ENCODE measurements around the gene NTMT1. TPM values are rescaled to one million over a fixed set of nuclear protein-coding genes. Genes with fewer than 3 reads are reported as not detected.
A peak's percentile ranks its signal among the peaks of the same experiment; 100 is the strongest.

The NTMT1 gene
- total and polyA plus RNA-seq, 9 of the 15 experiments (the other 6 are each of a cell fraction or from before 2014, with no cell fraction given) = 42.1 to 116 (median 74.7) TPM

DNA sequence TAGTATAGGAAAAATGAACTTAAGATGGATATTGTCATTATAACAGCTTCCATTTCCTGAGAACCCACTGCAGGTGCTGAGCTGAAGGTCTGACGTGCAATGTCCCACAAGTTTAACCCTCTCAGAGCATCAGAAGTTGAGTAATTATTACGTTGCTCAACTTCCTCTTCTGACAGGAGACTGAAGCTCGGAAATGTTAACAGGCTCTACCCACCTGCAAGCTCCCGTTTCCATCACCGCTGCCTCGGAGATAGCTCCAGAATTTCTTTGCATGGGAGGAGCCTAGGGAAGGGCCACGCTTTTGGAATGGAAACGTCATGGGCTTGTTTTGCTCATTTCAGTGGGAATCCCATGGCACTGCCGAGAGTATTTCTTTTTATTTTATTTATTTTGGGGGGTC is 1.0 kb upstream of the NTMT1 start:
- FAIRE-seq = peak; percentile 75
- ChIA-PET CTCF (ENCODE audit: low intra/inter-chr PET ratio) (interaction anchor here (1.7 to 1.9 kb wide), 2 partner anchors 14 to 494 kb away, joined by 8 to 11 read pairs; no protein-coding TSS in a partner anchor), POLR2A (interaction anchor here (0.6 to 2.8 kb wide), 8 partner anchors 11 to 532 kb away, joined by 3 to 18 read pairs (median 4); no protein-coding TSS in a partner anchor)
- BruUV-seq (replicated peaks) = no TSS peak
- in situ Hi-C loops (cut with MboI) (loop anchor here (25.0 kb wide), 1 partner anchor 288 kb away; no protein-coding TSS in a partner anchor), intact Hi-C loops (cut with micrococcal nuclease) (loop anchor here (1.0 kb wide), 2 partner anchors 14 to 486 kb away; no protein-coding TSS in a partner anchor)
- Histone ChIP-seq H3K36me3 (ENCODE audit: control insufficient read depth, insufficient read depth, low read length) (peaks cover 27% of the 10 kb centered on the region), H3K4me3 (peak overlapping the region; percentile 67; the same call in 1 of the 2 replicates), H3K9ac (ENCODE audit: insufficient read depth in 1 of 2, low read depth in 2 of 2, low read length in 2 of 2) (peak overlapping the region; percentile 15 to 87; a peak in 3 of 4 replicates), H3K27ac (ENCODE audit: extremely low read depth, low read depth, low read length) (peak overlapping the region; percentile 73; the same call in 2 of the 3 replicates), H3K9me3 (replicated peaks; ENCODE audit: control insufficient read depth, insufficient read depth, low read depth, low read length) (no peaks in the 10 kb centered on the region), H2AFZ (ENCODE audit: low read depth, low read length) (peak overlapping the region; percentile 63), H3K27me3 (ENCODE audit: control insufficient read depth in 2 of 2, insufficient read depth in 2 of 2, low read length in 2 of 2) (peaks cover 0 to 9% of the 10 kb centered on the region in 2 experiments; a peak in 1 of 5 replicates), H3K4me2 (ENCODE audit: insufficient read depth, low read length) (peak overlapping the region; percentile 94), H4K20me1 (replicated peaks; ENCODE audit: control insufficient read depth, insufficient read depth, low read length) (peaks cover 33% of the 10 kb centered on the region), H3K79me2 (ENCODE audit: control insufficient read depth, insufficient read depth, low read length) (peaks cover 40% of the 10 kb centered on the region), H3K4me1 (replicated peaks in 1 of 2; ENCODE audit: control insufficient read depth in 2 of 2, insufficient read depth in 2 of 2, low read length in 2 of 2) (peaks cover 32 to 48% of the 10 kb centered on the region in 2 experiments), H3K9me1 (ENCODE audit: control insufficient read depth, insufficient read depth, low read length) (no peaks in the 10 kb centered on the region)
- 4% methylated on average over 9 of the region's 9 CpGs for WGBS (ENCODE audit: insufficient coverage, low coverage, missing lambda C conversion rate)
- peak; percentile 40 for ATAC-seq
- peak in 2 of 4 experiments; percentile 47 to 67 for DNase-seq (ENCODE audit: extremely low read depth in 1 of 4, low spot score in 3 of 4)
- TF ChIP-seq MEF2A (IDR thresholded peaks at IDR 0.05; ENCODE audit: control insufficient read depth, low read depth, low read length) (no peak), PML (IDR thresholded peaks at IDR 0.05; ENCODE audit: low read length) (no peak), SIN3B (IDR thresholded peaks at IDR 0.05; ENCODE audit: low read depth) (no peak), SMARCA4 (IDR thresholded peaks at IDR 0.05) (no peak), CREB3 (tag; conservative IDR thresholded peaks at IDR 0.05; ENCODE audit: low read depth) (no peak), SPI1 (IDR thresholded peaks at IDR 0.05; ENCODE audit: borderline replicate concordance, low read depth, low read length) (0 out of 2 replicates have a peak, but pooled peaks have one; percentile 22), USF2 (CRISPR knock-in tag; IDR thresholded peaks at IDR 0.05) (no peak), CEBPG (CRISPR knock-in tag; IDR thresholded peaks at IDR 0.05) (peak; percentile 62; the same call in 1 of the 2 replicates), CEBPG (tag; conservative IDR thresholded peaks at IDR 0.05 in 1 of 2, IDR thresholded peaks at IDR 0.05 in 1 of 2) (peak; percentile 75 to 83), MTA3 (IDR thresholded peaks at IDR 0.05; ENCODE audit: borderline replicate concordance) (0 out of 2 replicates have a peak, but pooled peaks have one; percentile 27), CTBP1 (IDR thresholded peaks at IDR 0.05; ENCODE audit: borderline replicate concordance) (peak; percentile 78), TCF3 (CRISPR knock-in tag; IDR thresholded peaks at IDR 0.05) (no peak), ARID1B (IDR thresholded peaks at IDR 0.05) (peak; percentile 15; the same call in 1 of the 2 replicates), SP2 (IDR thresholded peaks at IDR 0.05; ENCODE audit: extremely low read depth, low read depth, low read length, poor library complexity, severe bottlenecking) (no peak), TEAD4 (IDR thresholded peaks at IDR 0.05; ENCODE audit: low read length) (peak; percentile 9; the same call in 1 of the 2 replicates), TEAD4 (CRISPR knock-in tag; IDR thresholded peaks at IDR 0.05; ENCODE audit: borderline replicate concordance) (no peak), ATF7 (IDR thresholded peaks at IDR 0.05) (0 out of 2 replicates have a peak, but pooled peaks have one; percentile 37)
- TF ChIP-seq, protein P1, sequence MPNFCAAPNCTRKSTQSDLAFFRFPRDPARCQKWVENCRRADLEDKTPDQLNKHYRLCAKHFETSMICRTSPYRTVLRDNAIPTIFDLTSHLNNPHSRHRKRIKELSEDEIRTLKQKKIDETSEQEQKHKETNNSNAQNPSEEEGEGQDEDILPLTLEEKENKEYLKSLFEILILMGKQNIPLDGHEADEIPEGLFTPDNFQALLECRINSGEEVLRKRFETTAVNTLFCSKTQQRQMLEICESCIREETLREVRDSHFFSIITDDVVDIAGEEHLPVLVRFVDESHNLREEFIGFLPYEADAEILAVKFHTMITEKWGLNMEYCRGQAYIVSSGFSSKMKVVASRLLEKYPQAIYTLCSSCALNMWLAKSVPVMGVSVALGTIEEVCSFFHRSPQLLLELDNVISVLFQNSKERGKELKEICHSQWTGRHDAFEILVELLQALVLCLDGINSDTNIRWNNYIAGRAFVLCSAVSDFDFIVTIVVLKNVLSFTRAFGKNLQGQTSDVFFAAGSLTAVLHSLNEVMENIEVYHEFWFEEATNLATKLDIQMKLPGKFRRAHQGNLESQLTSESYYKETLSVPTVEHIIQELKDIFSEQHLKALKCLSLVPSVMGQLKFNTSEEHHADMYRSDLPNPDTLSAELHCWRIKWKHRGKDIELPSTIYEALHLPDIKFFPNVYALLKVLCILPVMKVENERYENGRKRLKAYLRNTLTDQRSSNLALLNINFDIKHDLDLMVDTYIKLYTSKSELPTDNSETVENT (CRISPR knock-in tag; IDR thresholded peaks at IDR 0.05) = no peak

Measured in K562 (cell line).